GM21717 (cell line): ENCODE results near the gene COL10A1.

Experiments used
- ATAC-seq: cut with Tn5 transposase; IDR thresholded peaks from one replicate; pipeline ENCODE4 v1.9.1; 2021; ENCODE audit warnings: mild to moderate bottlenecking, moderate library complexity; ENCODE audit not compliant: unreplicated experiment

COL10A1 gene

GRCh38 chr6:116088946-116089345, 37.0 kb downstream of the COL10A1 start:
- ATAC-seq, result no peak

- peak; percentile 97 for ATAC-seq
Measured at GRCh38 chr6:116087437-116088027, 38.4 kb downstream of the COL10A1 start.

GRCh38 chr6:116084284-116084683, 41.6 kb downstream of the COL10A1 start:
- ATAC-seq, result no peak

- no peak for ATAC-seq
Measured at GRCh38 chr6:116083052-116083451, 42.9 kb downstream of the COL10A1 start.

- ATAC-seq, result no peak
Measured at GRCh38 chr6:116078945-116079344, 47.0 kb downstream of the COL10A1 start.

- no peak for ATAC-seq
Measured at GRCh38 chr6:116078522-116078921, 47.4 kb downstream of the COL10A1 start.

- no peak for ATAC-seq
Measured at GRCh38 chr6:116074732-116075390, 51.1 kb downstream of the COL10A1 start.

- no peak for ATAC-seq
Measured at GRCh38 chr6:116073765-116074440, 52.0 kb downstream of the COL10A1 start.

- ATAC-seq, result no peak
Measured at GRCh38 chr6:116072368-116072767, 53.6 kb downstream of the COL10A1 start.

GRCh38 chr6:116070616-116071389, 55.1 kb downstream of the COL10A1 start:
- no peak for ATAC-seq

GRCh38 chr6:116070101-116070500, 55.8 kb downstream of the COL10A1 start:
- ATAC-seq, result no peak
